ENCODE measurements around the gene LTBP1.

Gene LTBP1

DNA sequence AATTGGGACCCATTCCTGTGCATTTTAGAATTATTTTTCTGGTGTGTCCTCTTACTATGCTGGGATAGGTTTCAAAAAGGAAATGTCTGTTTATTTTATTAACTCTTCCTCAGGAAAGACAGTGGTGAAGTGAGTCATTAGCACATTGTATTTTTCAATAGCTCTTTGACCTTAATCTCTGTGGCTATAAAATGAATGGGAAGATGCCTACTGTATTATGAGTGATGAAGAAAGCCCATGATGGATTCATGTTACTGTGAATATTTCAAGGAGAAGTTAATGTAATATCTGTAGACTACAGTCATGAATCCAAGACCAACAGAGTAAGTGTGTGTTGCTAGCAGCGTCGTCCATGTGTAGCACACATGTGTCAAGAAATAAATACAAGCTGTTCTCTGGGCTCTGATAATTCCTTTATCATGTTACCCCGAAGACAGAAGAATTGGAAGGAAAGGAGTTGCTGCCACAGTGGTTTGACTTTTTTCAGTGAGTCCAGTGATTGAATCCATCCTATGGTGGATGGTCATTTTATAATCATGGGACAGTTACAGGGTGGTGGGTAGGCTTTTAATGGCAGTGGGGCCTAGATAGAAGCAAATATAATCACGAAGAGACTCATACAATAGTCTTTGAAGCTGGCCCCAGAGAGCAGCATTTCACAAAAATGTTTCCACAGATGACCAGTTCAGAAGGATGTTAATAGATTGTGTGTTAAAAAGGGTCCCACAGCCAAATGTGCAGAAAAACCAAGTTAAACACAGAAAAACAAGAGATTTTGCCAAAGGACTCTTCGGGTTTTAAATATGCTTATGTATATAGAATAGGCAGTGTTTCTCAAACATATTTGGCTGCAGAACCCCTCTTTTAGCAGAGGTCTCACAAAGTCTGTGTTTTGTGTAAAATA is 290.0 kb downstream of the LTBP1 start:
- no peak for DNase-seq

- DNase-seq: no peak
Measured at GRCh38 chr2:33238111-33238510, 291.4 kb downstream of the LTBP1 start.

DNA sequence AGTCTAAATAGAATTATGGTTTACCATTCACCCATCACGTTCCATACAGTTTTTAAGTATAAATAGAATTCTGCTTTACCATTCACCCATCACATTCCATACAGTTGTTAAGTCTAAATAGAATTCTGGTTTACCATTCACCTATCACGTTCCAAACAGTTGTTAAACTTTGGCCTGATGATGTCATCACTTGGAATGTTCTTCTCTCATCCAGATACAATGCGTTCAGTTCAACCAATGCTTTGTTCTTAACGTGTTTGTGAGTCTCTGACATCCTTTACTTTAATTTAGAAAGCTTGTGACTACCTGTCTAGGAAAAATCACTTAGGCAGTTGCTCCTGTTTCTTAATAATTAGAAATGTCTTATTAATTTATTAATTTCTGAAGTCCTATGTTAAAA is 293.4 kb downstream of the LTBP1 start:
- no peak for DNase-seq

DNA sequence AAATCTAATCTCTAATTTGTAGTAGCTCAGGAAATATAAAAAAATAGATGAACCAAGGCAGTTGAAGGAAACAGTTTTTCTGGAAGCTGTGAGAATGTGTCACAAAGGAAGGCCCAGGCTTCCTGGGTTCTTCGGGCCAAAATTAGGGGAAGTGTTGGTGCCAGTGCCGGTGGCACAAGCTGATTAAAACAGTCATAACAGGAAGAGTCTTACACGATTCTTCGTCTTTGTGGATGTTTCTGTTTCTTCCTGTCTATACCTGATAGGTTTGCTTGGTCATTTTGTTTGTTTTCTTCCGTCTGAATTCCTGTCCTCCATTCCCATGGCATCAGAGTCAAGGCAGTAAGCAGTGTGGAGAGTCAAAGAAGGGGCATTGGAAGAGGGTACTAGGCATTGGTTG is 294.3 kb downstream of the LTBP1 start:
- no peak for DNase-seq

DNA sequence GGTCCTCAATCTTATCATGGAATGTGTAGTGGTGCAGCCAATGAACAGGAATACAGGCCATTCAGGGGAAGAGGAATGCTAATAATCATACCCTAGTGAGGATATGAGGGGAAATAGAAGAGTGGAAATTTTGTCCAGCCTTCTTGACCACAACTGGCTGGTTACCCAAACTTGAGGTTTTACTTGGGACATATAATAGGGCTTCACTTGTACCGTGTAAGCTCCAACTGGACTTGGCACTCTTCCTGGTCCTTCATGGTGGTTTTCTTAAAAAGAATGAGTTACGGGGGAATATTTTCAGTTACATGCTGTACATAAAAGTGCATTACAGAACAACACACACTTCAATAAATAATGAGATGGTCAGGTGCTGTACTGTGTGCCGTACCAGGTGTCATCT is 294.8 kb downstream of the LTBP1 start:
- no peak for DNase-seq

- no peak for DNase-seq
Measured at GRCh38 chr2:33242845-33243244, 296.1 kb downstream of the LTBP1 start.

DNA sequence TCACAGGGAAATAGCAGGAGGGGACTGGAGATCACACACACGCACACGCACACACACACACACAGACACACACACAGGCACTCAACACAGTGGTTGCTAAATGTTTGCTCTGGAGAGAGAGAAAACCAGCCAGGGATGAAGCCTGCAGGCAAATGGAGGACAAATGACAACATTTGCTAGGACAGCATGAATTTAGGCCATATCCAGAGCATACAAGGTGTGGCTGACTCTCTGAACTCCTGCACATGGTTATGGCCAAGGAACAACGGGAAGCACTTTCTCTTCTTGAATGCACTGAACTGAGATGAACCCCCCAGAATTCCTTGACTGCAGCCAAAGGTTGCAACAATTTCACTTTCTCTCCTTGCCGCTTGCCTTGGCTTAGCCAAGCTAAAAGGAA is 299.7 kb downstream of the LTBP1 start:
- DNase-seq: no peak

DNA sequence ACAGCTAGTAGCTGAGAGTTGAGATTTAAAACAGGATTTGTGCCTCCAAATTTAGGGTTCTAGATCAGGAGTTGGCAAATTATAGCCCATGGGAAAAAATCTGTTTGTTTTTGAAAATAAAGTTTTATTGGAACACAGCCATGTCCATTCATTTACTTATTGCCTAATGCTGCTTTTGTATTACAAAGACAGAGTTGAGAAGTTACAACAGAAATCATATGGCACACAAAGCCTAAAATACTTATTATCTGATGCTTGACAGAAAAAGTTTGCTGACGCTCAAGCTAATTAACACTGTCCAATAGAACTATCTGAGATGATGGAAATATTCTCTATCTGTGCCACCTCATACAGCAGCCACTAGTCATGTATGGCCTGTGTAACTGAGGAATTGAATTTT is 300.6 kb downstream of the LTBP1 start:
- DNase-seq: no peak

- DNase-seq: no peak
Measured at GRCh38 chr2:33250417-33251029, 303.8 kb downstream of the LTBP1 start.

- DNase-seq: no peak
Measured at GRCh38 chr2:33256162-33256755, 309.5 kb downstream of the LTBP1 start.

DNA sequence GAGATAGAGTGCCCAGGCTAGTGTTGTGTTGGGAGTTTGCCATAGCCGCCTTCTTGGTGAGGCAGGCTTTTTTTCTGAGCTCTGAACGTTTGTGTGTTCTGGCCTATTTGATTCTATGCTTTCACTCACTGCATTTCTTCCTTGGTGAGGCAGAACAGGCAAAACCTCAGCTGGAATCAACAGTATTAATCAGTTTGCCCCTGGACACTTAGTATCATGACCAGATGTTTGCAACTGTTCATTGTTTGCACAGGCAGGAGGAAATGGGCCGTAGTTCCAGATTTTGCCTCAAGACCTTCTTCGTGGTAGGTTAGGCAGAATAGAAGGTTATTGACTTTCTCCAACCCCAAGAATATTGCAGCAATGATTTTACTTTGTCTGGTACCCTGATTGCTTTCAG is 311.6 kb downstream of the LTBP1 start:
- DNase-seq: no peak

DNA sequence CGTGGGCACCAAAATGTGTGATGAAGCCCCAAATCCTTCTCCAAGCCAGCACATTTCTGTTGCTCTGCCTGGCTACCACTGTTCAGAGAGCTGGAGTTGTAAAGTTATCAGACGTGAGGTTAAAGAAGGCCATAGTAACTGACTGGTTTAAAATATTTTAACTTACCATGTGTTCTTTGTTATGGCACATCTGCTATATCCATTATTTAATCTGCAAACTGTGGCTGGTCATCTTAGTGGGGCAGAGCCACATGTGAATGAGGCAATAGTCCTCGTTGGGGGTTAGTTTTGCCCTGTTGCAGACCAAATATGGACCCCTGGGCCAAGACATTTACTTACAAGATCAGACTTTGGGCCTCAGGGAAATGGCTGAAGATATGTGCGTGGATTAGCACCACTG is 315.3 kb downstream of the LTBP1 start:
- no peak for DNase-seq

GRCh38 chr2:33264766-33265165 is 318.0 kb downstream of the LTBP1 start:
- DNase-seq: no peak

GRCh38 chr2:33265584-33266338 is 319.0 kb downstream of the LTBP1 start:
- no peak for DNase-seq

DNA sequence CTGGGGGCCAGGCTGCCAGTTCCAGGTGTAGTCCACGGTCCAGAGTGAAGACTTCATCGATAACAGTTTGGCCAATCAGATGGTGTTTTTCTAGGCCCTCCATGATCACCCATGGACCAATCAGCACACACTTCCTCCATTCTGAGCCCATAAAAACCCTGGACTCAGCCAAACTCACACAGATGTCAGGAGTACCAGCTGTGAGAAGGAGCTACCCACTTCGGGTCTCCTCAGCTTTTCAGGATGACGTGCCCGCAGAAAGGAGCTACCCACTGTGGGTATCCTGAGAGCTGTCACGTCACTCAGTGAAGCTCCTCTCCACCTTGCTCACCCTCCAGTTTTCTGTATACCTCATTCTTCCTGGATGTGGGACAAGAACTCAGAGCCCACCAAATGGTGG is 319.7 kb downstream of the LTBP1 start:
- DNase-seq: no peak

- DNase-seq: no peak
Measured at GRCh38 chr2:33267043-33267442, 320.3 kb downstream of the LTBP1 start.

DNA sequence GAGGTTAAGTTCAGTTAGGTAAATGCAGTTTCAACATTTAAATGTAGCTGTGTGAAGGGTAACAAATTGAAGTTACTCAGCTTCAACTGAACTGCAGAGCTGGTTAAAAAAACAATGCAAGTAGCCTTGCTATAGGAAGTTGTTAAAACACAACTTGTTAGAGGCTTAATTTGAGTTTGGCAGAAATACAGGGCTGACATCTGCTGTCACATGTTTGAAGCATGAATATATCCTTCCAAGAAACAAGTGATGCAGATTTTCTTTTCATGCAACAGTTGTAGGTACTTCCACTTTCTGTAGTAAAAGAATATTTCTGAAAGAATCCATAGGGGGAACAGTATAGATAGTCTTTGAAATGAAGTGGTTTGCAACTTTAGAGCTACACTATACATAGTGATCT is 321.0 kb downstream of the LTBP1 start:
- no peak for DNase-seq

- no peak for DNase-seq
Measured at GRCh38 chr2:33268246-33268831, 321.6 kb downstream of the LTBP1 start.

GRCh38 chr2:33272001-33272400 is 325.2 kb downstream of the LTBP1 start:
- DNase-seq: no peak

DNA sequence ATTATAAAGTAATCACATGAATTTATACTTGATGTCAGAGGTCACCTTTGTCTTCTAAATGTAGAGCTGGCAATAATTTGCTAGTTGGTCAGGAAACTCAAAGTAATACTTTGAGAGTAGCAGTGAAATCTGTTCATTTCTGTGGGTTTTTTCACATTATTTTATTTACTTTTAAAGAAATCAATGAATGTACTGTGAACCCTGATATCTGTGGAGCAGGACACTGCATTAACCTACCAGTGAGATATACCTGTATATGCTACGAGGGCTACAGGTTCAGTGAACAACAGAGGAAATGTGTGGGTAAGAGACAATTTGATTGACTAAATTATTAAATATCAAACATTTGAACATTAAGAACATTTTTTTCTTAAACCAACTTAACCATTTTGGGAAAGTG is 326.7 kb downstream of the LTBP1 start:
- DNase-seq: no peak

- DNase-seq: no peak
Measured at GRCh38 chr2:33274524-33274923, 327.8 kb downstream of the LTBP1 start.

DNA sequence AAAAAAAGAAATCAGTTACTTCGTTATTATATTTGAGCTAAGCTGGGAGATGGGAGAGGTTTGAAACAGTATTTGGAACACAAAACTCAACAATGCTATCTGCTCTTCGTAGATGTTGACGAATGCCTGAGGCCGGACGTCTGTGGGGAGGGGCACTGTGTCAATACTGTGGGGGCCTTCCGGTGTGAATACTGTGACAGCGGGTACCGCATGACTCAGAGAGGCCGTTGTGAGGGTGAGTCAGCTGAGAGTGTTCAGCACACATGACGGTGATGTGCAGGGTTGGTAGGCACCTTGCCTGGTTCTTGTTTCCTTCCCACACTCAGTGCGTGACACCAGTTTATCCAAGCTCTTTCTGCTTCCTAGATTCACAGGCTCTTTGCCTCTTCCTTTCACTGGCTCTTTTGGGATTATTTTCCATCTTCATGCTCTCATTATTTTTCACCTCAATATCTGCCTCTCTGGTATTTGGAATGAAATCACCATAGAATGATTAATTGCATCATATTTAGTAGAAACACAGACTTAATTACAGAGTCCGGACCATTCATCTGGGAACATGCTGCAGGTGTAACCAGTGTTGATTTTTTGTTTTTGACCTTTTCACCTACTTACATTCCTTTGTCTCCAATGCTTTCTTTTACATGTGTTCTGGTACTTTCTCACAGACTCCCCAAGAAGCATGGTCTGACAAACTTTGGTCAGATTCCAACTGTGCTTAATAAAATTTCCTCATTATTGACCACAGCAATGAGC is 329.1 kb downstream of the LTBP1 start:
- no peak for DNase-seq
